Spleen (tissue), 3 donors: ENCODE data around the gene CDAN1.

Experiments
- POLR2A ChIP-seq, 3 donors: fragments of 450-650 bp; IDR thresholded peaks; one replicate each; pipeline ENCODE4 v1.5.1; 2017; ENCODE audit warnings: antibody characterized with exemption in 3 of 3, mild to moderate bottlenecking in 1 of 3
- POLR2AphosphoS5 ChIP-seq, 3 donors: sonication (generic); formaldehyde crosslinking; IDR thresholded peaks; one replicate each; pipeline ENCODE4 v1.5.1; 2017; ENCODE audit warnings: antibody characterized with exemption in 3 of 3

- TF ChIP-seq POLR2AphosphoS5 (IDR thresholded peaks at IDR 0.05) (no peak), POLR2A (IDR thresholded peaks at IDR 0.05) (no peak)
Observed at GRCh38 chr15:42744195-42744594, 7.3 kb upstream of the CDAN1 start.
